Hematopoietic multipotent progenitor cell treated with erythropoietin and hydrocortisone succinate and interleukin-3 and kit ligand, for 15 days (in vitro differentiated cells): ENCODE data around the gene FRMPD2.

ENCODE experiments used
- DNase-seq: peaks from one replicate; pipeline ENCODE4 v3.0.0-alpha.2; 2015; ENCODE audit warnings: low spot score

FRMPD2 gene, protein sequence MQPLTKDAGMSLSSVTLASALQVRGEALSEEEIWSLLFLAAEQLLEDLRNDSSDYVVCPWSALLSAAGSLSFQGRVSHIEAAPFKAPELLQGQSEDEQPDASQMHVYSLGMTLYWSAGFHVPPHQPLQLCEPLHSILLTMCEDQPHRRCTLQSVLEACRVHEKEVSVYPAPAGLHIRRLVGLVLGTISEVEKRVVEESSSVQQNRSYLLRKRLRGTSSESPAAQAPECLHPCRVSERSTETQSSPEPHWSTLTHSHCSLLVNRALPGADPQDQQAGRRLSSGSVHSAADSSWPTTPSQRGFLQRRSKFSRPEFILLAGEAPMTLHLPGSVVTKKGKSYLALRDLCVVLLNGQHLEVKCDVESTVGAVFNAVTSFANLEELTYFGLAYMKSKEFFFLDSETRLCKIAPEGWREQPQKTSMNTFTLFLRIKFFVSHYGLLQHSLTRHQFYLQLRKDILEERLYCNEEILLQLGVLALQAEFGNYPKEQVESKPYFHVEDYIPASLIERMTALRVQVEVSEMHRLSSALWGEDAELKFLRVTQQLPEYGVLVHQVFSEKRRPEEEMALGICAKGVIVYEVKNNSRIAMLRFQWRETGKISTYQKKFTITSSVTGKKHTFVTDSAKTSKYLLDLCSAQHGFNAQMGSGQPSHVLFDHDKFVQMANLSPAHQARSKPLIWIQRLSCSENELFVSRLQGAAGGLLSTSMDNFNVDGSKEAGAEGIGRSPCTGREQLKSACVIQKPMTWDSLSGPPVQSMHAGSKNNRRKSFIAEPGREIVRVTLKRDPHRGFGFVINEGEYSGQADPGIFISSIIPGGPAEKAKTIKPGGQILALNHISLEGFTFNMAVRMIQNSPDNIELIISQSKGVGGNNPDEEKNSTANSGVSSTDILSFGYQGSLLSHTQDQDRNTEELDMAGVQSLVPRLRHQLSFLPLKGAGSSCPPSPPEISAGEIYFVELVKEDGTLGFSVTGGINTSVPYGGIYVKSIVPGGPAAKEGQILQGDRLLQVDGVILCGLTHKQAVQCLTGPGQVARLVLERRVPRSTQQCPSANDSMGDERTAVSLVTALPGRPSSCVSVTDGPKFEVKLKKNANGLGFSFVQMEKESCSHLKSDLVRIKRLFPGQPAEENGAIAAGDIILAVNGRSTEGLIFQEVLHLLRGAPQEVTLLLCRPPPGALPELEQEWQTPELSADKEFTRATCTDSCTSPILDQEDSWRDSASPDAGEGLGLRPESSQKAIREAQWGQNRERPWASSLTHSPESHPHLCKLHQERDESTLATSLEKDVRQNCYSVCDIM (N-terminal part only)

GRCh38 chr10:48274636-48275035 is at the start of gene FRMPD2:
TSS of gene FRMPD2 (minus strand) at chr10:48274696. CDS start at chr10:48274567, 129 bp downstream.
- DNase-seq = no peak

GRCh38 chr10:48322017-48322416 is 47.5 kb upstream of the FRMPD2 start:
- no peak for DNase-seq

DNA sequence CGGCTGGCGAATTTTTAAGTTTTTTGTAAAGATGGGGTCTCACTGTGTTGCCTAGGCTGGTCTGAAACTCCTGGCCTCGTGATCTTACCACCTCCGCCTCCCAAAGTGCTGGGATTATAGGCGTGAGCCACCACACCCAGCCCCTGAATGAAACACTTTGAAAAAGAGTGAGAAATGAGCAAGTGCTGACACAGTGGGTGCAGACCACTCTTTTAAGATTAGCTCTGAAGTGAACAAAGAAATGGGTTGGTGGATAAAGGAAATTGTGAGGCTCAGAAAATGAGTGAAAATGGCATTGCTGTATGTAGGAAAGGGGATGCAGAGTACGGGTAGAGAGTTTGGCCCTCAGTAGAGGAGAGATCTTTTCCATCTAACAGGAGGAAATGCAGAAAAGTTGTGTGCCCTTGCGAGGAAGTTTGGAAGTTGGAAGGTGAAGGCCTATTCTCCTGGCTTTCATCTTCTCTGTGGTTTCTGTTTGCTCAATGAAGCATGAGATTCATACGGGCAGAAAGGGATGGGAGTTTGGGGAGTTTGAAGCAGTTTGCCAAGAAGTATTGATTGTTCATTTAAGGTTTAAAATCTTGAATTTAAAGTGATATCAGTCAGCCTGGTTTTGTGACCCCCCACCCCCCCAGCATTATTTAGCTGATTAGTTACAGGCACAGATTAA is 43.0 kb upstream of the FRMPD2 start:
- DNase-seq = no peak

GRCh38 chr10:48316236-48316635 is 41.7 kb upstream of the FRMPD2 start:
- DNase-seq = no peak

DNA sequence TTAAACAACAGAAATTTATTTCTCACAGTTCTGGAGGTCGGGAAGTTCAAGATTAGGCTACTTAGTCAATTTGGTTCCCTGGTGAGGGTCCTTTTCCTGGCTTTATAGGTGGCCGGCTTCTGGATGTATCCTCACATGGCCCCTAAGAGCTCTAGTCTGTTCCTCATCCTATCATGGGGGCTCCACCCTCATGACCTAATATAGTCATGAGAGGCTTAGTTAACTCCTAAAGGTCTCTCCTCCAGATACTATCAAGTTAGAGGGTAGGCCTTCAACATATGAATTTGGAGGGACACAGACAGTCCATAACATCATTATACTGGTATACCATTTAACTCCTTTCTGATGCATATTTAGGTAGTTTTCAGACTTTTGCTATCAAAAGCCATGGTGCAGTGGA is 39.6 kb upstream of the FRMPD2 start:
- DNase-seq = no peak

- no peak for DNase-seq
Measured at GRCh38 chr10:48309711-48310226, 35.3 kb upstream of the FRMPD2 start.

DNA sequence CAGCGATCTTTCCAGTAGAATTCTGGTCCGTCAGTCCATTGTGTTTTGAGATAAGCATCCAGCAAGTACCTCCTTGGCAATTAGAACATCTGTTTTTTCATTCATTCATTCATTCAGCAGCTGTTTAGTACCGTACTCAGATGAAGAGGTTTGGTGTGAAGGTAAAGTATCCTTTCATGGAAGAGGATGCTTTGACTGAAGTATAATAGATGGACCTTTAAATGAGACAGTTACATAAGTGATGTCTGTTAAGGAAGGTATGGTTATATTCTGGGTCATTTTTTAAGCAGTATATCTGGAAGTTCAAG is 33.2 kb upstream of the FRMPD2 start:
- no peak for DNase-seq

- DNase-seq = peak; percentile 36
Measured at GRCh38 chr10:48306870-48307710, 32.6 kb upstream of the FRMPD2 start.

GRCh38 chr10:48306265-48306869 is 31.9 kb upstream of the FRMPD2 start, which contains the start of gene MAPK8:
TSS of gene MAPK8 (plus strand) at chr10:48306677. CDS start at chr10:48401661, 94,984 bp downstream.
- DNase-seq = peak; percentile 93

DNA sequence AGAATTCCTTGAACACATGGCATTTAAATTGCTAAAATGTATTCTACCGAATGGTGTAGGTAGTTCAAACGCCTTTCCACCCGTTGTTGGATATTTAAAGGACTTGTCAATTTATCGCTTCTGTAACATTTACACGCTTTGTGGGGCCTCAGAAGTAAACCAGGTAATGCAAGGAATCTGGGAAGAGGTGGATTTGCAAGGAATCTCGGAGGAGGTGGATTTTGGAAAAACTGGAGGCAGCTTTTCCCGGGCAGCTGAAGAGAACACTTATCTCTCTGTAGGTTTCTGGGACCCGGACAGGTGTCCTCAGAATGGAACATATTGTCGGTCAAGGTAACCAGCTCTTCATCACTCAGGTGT is 31.4 kb upstream of the FRMPD2 start:
- DNase-seq = no peak

DNA sequence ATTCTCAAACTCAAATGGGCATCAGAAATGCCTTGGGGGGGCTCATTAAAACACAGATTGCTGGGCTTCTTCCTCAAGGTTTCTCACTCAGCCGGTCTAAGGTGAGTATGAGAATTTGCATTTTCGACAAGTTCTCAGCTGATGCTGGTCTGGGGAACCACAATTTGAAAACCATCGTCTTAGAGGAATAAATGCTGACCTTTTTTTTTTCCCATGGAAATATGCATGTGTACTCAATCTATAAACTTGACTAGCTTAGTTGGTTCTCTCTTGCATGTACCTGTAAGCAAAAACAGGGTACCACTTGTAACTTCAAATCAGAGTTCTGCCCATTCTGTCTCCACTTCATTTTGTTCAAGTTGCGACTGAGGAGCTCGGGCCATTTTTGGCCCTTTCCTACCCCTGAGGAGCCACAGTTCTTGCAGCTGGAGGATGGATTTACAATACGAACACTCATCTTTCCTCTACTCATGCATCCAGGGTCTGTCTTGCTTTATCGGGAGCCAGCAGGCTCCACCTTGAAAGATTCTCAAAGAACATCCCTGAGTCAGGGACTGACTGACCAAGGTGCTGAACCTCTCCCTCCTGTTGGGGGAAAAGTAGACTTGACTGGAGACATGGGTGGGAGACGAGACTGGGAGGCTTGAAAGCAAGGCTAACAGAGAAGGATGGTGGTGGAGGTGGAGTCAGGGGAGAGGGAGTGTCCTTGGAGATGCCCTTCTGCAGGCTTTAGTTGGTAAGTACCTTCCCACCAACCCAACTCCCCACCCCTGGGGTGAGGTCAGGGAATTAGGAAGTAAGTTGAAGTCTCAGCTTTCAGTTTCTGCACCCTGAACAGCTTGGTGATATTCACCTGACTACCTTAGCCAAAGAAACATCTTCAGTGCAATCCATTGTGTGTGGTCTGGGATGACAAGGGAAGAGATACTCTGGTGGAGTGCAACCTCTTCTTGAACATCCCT is 28.3 kb upstream of the FRMPD2 start:
- DNase-seq = no peak

DNA sequence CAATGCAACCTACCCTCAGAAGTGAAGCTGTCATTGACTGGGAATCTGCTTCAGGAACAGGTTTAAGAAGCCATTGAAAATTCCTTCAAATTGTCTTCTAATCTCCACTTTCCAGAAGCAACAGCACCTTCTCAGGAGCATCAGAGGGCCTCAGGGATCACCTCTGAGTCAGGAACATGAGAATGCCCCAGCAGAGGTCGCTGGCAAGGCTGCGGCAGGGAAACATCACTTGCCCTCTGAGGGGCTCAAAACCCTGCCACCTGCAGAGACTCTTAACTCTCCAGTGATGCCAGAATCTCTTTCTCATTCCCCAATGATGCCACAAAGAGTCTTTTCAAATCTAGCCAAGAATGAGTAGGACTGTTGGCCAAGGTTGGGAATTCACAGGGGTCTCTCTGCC is 26.1 kb upstream of the FRMPD2 start:
- no peak for DNase-seq

- no peak for DNase-seq
Measured at GRCh38 chr10:48299692-48300091, 25.2 kb upstream of the FRMPD2 start.

DNA sequence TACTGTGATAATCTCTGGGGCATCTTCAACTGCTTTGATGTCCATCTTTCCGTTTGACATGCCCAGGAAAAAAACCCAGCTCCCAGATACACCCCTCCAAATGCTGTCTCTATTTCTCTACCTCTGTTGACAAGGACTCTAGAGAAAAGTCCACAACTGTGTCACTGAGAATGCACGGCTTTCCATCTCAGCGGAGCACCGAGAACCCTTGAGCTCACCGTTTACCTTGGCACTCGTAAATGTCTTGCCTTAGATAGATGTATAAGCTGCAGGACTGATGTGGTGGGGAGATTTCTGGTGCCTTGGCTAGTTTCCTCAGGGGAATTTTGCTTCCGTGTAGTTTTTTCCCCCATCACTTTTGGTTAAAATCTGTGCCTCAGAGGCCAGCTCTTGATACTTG is 24.6 kb upstream of the FRMPD2 start:
- DNase-seq = no peak

GRCh38 chr10:48296576-48297098 is 22.1 kb upstream of the FRMPD2 start:
- DNase-seq = no peak

- DNase-seq = no peak
Measured at GRCh38 chr10:48294431-48294830, 19.9 kb upstream of the FRMPD2 start.

DNA sequence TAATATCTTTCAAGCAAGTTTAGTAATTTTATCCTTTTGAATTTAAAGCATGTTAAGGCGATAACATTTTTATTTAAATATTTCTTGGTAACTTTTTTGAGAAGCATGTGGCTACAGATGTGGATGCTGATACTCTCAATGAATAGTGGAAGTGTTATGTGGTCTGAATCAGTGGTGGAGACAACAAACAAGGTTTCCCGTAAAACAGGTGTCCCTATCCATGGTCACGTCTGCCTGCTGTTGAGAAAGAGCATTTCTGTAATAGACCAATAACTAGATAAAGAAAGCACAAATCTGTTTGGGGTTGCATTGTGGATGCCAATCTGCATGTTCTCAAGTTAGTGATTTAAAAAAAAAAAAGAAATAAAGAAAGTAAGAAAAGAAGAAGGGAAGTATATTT is 18.1 kb upstream of the FRMPD2 start:
- no peak for DNase-seq

DNA sequence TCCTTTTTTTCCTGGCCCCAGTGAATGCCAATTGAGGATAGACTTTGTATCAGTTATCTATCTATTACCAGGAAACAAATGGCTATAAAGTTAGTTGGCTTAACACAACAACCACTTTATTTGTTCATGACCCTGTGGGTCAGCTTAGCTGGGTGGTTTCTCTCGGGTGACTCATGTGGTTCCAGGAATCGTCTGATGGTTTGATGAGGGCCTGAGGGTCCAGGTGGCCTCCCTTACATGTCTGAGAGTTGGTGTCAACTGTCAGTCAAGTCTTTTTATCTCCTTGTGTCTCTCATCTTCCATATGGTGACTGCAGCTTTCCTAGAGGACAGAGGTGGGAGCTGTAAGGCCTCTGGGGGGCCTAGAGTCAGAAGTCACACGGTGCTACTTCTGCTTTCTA is 16.7 kb upstream of the FRMPD2 start:
- DNase-seq = no peak

- DNase-seq = no peak
Measured at GRCh38 chr10:48290286-48290685, 15.8 kb upstream of the FRMPD2 start.
